Activated T-cell treated with anti-CD3 and anti-CD28 coated beads, Interleukin-2, amount 50 U/mL, for 4 hours (primary cell): ENCODE results near the gene EIF3B. TPM values are rescaled to one million over a fixed set of nuclear protein-coding genes. Genes with fewer than 3 reads are reported as not detected.
A peak's percentile ranks its signal among the peaks of the same experiment; 100 is the strongest.
"Not testable (repeated sequence)": the region's sequence is repeated elsewhere in the genome, so short reads cannot be mapped to it uniquely, and the experiment has no call there.

Experiments
- ATAC-seq, 2 donors: fragments of 200-7000 bp; cut with Tn5 transposase; one replicate each; pipeline ENCODE4 v1.10.0; 2021
- DNase-seq: peaks from one replicate; pipeline ENCODE4 v3.0.0-alpha.2; 2020
- H3K27me3 Mint-ChIP-seq: one replicate; pipeline ENCODE4 v1.8.0; 2021; ENCODE audit warnings: low read depth, mixed read lengths
- H3K36me3 Mint-ChIP-seq: one replicate; pipeline ENCODE4 v1.8.0; 2022; ENCODE audit warnings: mixed read lengths; ENCODE audit not compliant: insufficient read depth
- H3K4me1 Mint-ChIP-seq: one replicate; pipeline ENCODE4 v1.8.0; 2021; ENCODE audit warnings: low read depth, mixed read lengths
- H3K4me3 Mint-ChIP-seq: one replicate; pipeline ENCODE4 v1.8.0; 2021; ENCODE audit warnings: mild to moderate bottlenecking, moderate library complexity, mixed read lengths
- H3K9me3 Mint-ChIP-seq: one replicate; pipeline ENCODE4 v1.8.0; 2021; ENCODE audit warnings: mixed read lengths
- total RNA-seq, 3 donors: library from RNA; stranded (reverse); gene quantifications; one replicate each; pipeline ENCODE4 v1.2.1, GENCODE V29; 2021

Gene EIF3B
- total RNA-seq: 100 to 1,000 TPM; 448 to 483 (median 474) TPM

GRCh38 chr7:2354186-2354938 lies at the start of gene EIF3B:
Gene EIF3B, plus strand, starts transcription at chr7:2354827. Its CDS starts 95 bp downstream, at chr7:2354922.
- H3K9me3 Mint-ChIP-seq: no peaks in the 10 kb centered on the region
- no peaks in the 10 kb centered on the region for H3K27me3 Mint-ChIP-seq
- H3K4me3 Mint-ChIP-seq: peak within 1 kb of the TSS; percentile 88
- ATAC-seq: peak; percentile 89 to 90
- peaks cover 31% of the 10 kb centered on the region for H3K4me1 Mint-ChIP-seq
- peak; percentile 86 for DNase-seq
- peaks cover 21% of the 10 kb centered on the region for H3K36me3 Mint-ChIP-seq

- H3K36me3 Mint-ChIP-seq, H3K27me3 Mint-ChIP-seq, DNase-seq, H3K4me3 Mint-ChIP-seq, H3K4me1 Mint-ChIP-seq, H3K9me3 Mint-ChIP-seq, ATAC-seq: not testable (repeated sequence)
Measured at GRCh38 chr7:2305258-2305657, 49.4 kb upstream of the EIF3B start.

GRCh38 chr7:2306688-2307087 lies 47.9 kb upstream of the EIF3B start:
- ATAC-seq (no peak), DNase-seq (no peak)
- no peak overlapping the region for H3K4me3 Mint-ChIP-seq
- H3K4me1 Mint-ChIP-seq: peaks cover 4% of the 10 kb centered on the region
- peaks cover 2% of the 10 kb centered on the region for H3K36me3 Mint-ChIP-seq
- no peaks in the 10 kb centered on the region for H3K27me3 Mint-ChIP-seq
- H3K9me3 Mint-ChIP-seq: no peaks in the 10 kb centered on the region

- peaks cover 2% of the 10 kb centered on the region for H3K36me3 Mint-ChIP-seq
- no peak for ATAC-seq
- H3K4me3 Mint-ChIP-seq: no peak overlapping the region
- no peaks in the 10 kb centered on the region for H3K9me3 Mint-ChIP-seq
- DNase-seq: no peak
- H3K27me3 Mint-ChIP-seq: no peaks in the 10 kb centered on the region
- H3K4me1 Mint-ChIP-seq: peaks cover 11% of the 10 kb centered on the region
Measured at GRCh38 chr7:2307690-2308107, 46.9 kb upstream of the EIF3B start.

- DNase-seq: no peak
- Mint-ChIP-seq H3K9me3 (no peaks in the 10 kb centered on the region), H3K4me3 (no peak overlapping the region), H3K27me3 (no peaks in the 10 kb centered on the region), H3K4me1 (peaks cover 15% of the 10 kb centered on the region), H3K36me3 (peaks cover 2% of the 10 kb centered on the region)
- ATAC-seq: no peak
Measured at GRCh38 chr7:2309889-2310331, 44.7 kb upstream of the EIF3B start.

GRCh38 chr7:2312267-2312929 lies 42.2 kb upstream of the EIF3B start:
- DNase-seq: no peak
- H3K27me3 Mint-ChIP-seq: no peaks in the 10 kb centered on the region
- ATAC-seq: no peak
- peak overlapping the region; percentile 65 for H3K4me3 Mint-ChIP-seq
- peaks cover 2% of the 10 kb centered on the region for H3K36me3 Mint-ChIP-seq
- H3K9me3 Mint-ChIP-seq: no peaks in the 10 kb centered on the region
- peaks cover 15% of the 10 kb centered on the region for H3K4me1 Mint-ChIP-seq

GRCh38 chr7:2313450-2314208 lies 41.0 kb upstream of the EIF3B start:
- H3K9me3 Mint-ChIP-seq: no peaks in the 10 kb centered on the region
- ATAC-seq (peak in 1 of 2 donors; percentile 22), DNase-seq (no peak)
- no peaks in the 10 kb centered on the region for H3K27me3 Mint-ChIP-seq
- peaks cover 12% of the 10 kb centered on the region for H3K4me1 Mint-ChIP-seq
- H3K36me3 Mint-ChIP-seq: no peaks in the 10 kb centered on the region
- no peak overlapping the region for H3K4me3 Mint-ChIP-seq

- H3K9me3 Mint-ChIP-seq: no peaks in the 10 kb centered on the region
- peak; percentile 87 to 91 for ATAC-seq
- H3K27me3 Mint-ChIP-seq: no peaks in the 10 kb centered on the region
- H3K36me3 Mint-ChIP-seq: no peaks in the 10 kb centered on the region
- H3K4me1 Mint-ChIP-seq: peaks cover 12% of the 10 kb centered on the region
- DNase-seq: peak; percentile 94
- H3K4me3 Mint-ChIP-seq: no peak within 1 kb of the TSS
Measured at GRCh38 chr7:2314209-2314955, 40.2 kb upstream of the EIF3B start, which contains the start of gene SNX8. Gene SNX8, minus strand, starts transcription at chr7:2314441. Its CDS starts 20 bp downstream, at chr7:2314421.

- H3K4me1 Mint-ChIP-seq: peaks cover 12% of the 10 kb centered on the region
- H3K9me3 Mint-ChIP-seq, H3K36me3 Mint-ChIP-seq, H3K27me3 Mint-ChIP-seq, ATAC-seq, DNase-seq, H3K4me3 Mint-ChIP-seq: not testable (repeated sequence)
Measured at GRCh38 chr7:2314956-2315530, 39.6 kb upstream of the EIF3B start.

- Mint-ChIP-seq H3K27me3 (no peaks in the 10 kb centered on the region), H3K4me3 (no peak overlapping the region), H3K9me3 (no peaks in the 10 kb centered on the region), H3K4me1 (peaks cover 12% of the 10 kb centered on the region), H3K36me3 (no peaks in the 10 kb centered on the region)
- ATAC-seq (no peak), DNase-seq (no peak)
Measured at GRCh38 chr7:2315787-2316186, 38.8 kb upstream of the EIF3B start.

GRCh38 chr7:2316578-2316977 lies 38.0 kb upstream of the EIF3B start:
- Mint-ChIP-seq H3K4me1 (peaks cover 12% of the 10 kb centered on the region), H3K4me3 (no peak overlapping the region), H3K9me3 (no peaks in the 10 kb centered on the region), H3K27me3 (peaks cover 2% of the 10 kb centered on the region), H3K36me3 (no peaks in the 10 kb centered on the region)
- DNase-seq: no peak
- no peak for ATAC-seq

GRCh38 chr7:2317556-2318293 lies 36.9 kb upstream of the EIF3B start:
- H3K9me3 Mint-ChIP-seq: no peaks in the 10 kb centered on the region
- no peaks in the 10 kb centered on the region for H3K36me3 Mint-ChIP-seq
- ATAC-seq (no peak), DNase-seq (no peak)
- H3K4me3 Mint-ChIP-seq: no peak overlapping the region
- peaks cover 2% of the 10 kb centered on the region for H3K27me3 Mint-ChIP-seq
- H3K4me1 Mint-ChIP-seq: peaks cover 5% of the 10 kb centered on the region

- Mint-ChIP-seq H3K27me3 (peaks cover 2% of the 10 kb centered on the region), H3K4me1 (no peaks in the 10 kb centered on the region), H3K9me3 (no peaks in the 10 kb centered on the region), H3K36me3 (no peaks in the 10 kb centered on the region), H3K4me3 (no peak overlapping the region)
- DNase-seq (no peak), ATAC-seq (no peak)
Measured at GRCh38 chr7:2321020-2321419, 33.6 kb upstream of the EIF3B start.
